Activated CD4-positive, alpha-beta T cell treated with anti-CD3 and anti-CD28 coated beads for 1 hour (primary cell): Measurements from ENCODE around the gene NPC2.
"Not testable (repeated sequence)": the region's sequence is repeated elsewhere in the genome, so short reads cannot be mapped to it uniquely, and the experiment has no call there.

Experiments
- DNase-seq: peaks from one replicate; pipeline ENCODE4 v3.0.0-alpha.2; 2020

NPC2 gene

GRCh38 chr14:74492776-74493342 is at the start of gene NPC2:
TSS of gene NPC2 (minus strand) at chr14:74493305. CDS start at chr14:74493274, 31 bp downstream.
- no peak for DNase-seq

- DNase-seq, result no peak
Observed at GRCh38 chr14:74542056-74542685, 49.1 kb upstream of the NPC2 start.

DNA sequence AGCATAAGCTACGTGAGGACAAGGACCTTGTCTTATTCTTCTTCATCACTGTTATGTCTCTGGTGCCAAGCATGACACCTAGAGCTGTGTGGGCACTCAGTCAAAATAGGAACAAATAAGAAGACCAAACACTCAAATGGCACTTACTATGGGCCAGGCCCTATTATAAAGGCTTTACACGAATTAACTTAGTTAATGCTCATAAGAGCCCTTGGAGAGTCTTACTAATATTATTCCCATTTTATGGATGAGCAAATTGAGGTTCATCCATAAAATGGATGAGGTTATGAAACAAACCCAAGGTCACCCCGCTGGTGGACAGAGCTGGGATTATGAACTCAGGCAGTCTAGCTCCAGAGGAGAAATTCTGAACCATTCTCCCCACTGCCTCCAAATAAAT is 48.1 kb upstream of the NPC2 start:
- no peak for DNase-seq

- no peak for DNase-seq
Observed at GRCh38 chr14:74539503-74539902, 46.4 kb upstream of the NPC2 start.

DNA sequence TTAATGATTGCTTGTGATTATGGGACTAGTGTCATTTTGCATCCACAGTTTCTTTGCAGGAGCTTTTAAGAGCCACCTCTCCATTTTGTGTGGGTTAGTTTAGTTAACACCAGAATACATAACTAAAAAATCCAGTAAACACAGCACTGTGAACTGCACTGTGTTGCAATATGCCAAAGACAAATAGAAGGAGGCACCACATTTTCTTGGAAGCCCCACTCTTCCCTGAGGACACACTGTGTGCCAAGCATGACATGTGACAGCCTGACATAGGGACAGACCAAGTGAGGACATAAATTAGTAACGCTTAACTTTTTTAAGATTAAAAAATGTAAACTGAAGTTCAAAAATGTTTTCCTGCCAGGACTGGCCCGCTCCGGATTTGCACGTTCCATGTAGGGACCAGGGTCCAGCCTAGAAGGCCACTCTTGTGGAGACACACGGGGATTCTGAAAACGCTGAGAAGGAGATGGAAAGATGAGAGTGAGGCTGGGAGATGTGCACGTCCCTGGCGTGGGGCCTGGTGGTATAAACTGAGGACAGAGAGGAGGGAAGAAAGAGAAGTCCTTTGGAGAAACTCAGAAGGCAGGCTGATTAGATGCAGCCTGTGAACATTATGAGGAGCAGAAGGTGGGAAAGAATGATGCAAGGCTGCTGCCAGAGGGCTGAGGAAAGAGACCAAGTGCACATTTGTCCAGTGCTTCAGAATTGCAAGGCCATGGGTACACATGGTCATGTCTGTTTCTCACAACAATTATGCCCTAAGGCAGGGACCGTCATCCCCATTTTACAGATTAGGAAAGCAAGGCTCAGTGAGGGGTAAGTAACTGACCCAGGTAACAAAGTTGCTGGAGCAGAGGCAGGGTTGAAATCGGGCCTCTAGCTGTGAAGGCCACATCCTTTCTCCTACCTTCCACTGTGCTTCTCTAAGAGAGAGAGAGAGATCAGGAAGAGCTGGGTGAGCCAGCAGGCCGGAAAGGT is 45.6 kb upstream of the NPC2 start:
- DNase-seq, result no peak

DNA sequence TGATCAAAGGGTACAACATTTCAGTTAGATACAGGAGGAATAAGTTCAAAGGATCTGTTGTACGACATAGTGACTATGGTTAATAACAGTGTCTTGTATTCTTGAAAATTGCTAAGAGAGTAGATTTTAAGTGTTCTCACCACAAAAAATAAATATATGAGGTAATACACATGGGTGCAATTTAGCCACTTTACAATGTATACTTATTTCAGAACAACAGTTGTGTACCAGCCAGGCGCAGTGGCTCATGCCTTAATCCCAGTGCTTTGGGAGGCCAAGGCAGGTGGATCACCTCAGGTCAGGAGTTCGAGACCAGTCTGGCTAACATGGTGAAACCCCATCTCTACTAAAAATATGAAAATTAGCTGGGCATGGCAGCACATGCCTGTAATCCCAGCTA is 43.2 kb upstream of the NPC2 start:
- DNase-seq, result not testable (repeated sequence)

DNA sequence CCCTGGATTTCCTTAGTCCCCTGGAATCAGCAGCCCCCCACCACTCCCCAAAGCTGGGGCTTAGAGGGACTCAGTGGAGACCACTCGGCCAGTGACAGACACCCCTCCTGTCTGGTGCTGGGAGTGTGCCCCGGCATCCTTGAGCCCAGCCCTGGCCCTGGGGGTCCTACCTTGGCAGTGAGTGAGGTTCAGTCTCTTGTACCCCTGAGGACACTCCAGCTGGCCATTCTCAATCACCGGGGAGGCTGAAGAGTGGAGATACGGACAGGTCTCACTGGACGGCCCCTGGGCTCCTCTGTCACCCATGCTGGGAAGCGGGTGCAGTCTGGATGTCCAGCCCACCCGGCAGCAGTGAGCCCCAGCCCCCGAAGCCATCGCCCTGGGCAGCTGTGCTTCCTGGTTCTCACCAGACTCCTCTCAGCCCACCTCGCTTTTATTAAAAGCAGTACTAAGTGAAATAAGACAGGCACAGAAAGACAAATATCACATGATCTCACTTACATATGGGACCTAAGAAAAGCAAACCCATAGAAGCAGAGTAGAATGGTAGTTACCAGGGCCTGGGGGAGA is 42.7 kb upstream of the NPC2 start:
- DNase-seq, result no peak

DNA sequence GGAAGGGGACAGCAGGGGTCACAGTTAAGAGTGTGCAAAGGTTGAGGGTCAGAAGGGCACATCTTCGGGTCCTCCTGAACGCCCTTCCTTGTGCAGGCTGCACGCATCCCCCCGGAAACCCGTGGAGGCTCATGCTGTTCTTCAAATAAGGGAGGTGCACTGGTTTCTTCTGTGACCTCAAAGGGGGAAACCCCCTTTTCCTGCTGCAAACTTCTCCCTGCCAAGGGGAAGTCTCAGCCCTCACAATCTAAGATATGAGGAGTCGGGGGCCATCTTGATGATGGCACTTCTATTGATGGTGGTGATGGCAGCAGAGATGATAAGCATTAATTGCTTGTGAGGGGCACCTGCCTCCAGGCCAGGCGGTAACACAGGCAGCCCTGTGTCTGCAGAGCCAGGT is 40.5 kb upstream of the NPC2 start:
- no peak for DNase-seq

GRCh38 chr14:74532246-74532645 is 39.1 kb upstream of the NPC2 start:
- DNase-seq, result no peak

- DNase-seq, result no peak
Observed at GRCh38 chr14:74531467-74531866, 38.4 kb upstream of the NPC2 start.

- no peak for DNase-seq
Observed at GRCh38 chr14:74531006-74531405, 37.9 kb upstream of the NPC2 start.

- DNase-seq, result no peak
Observed at GRCh38 chr14:74528886-74529285, 35.8 kb upstream of the NPC2 start.

DNA sequence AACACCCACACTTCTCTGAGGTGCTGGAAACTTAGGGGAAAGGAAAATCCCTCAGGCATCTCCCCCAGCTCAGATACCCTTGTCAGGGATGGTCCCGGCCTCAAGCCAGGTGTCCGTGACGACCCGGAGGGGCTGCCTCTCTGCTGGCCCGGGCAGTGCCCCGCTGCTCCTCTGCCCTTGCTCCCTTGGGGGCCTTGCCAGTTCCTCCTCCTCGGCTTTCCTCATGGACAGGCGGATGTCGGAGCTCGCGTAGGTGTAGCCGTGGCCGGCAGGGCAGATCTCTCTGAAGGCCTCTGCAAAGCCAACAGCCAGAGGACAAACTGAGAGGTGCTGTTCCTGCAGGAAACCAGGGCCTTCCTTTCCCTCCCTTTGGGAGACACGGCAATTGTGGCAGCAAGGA is 35.3 kb upstream of the NPC2 start:
- no peak for DNase-seq

DNA sequence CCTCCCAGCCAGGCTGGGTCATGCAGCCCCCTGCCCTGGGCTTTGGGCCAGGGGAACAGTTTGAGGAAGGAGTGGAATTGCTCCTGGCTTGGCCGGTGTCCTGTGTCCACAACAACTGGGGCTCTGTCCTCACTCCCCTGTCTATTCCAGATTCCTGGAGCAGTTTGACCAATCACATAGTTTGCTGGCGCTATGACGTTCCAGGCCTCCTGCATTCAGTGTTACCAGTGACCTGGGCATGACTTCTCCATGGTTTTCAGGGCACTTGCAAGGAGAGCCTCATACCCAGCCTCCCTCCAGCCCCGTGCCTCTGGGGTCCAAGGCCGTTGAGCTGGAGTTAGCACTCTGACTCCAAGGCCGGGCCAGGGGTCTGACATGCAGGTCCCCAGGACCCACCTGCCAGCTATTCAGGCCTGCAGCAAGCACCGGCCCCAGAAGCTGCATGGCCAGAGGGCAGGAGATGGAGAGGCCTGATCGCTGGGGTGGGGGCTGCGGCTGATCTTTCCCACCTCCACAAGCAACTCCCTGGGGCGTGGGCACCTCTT is 34.7 kb upstream of the NPC2 start:
- no peak for DNase-seq

- DNase-seq, result no peak
Observed at GRCh38 chr14:74526854-74527585, 33.9 kb upstream of the NPC2 start.

- no peak for DNase-seq
Observed at GRCh38 chr14:74525361-74525851, 32.3 kb upstream of the NPC2 start.

DNA sequence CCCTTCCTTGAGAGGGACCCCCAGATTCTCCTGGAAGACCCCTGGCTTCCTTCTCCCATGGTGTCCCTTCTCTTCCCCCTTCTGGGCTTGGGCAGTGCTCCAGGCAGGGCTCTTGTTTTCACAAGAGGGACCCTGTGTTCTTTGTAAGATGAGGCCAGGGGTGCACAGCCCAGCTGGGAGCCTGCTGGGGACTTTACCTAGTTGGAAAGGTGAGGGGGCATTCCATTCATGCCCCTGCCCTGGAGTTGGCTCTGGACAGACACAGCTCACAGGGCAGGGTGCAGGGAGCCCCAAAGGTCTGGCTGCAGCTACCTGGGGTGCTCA is 31.7 kb upstream of the NPC2 start:
- no peak for DNase-seq

GRCh38 chr14:74524076-74524811 is 31.1 kb upstream of the NPC2 start:
- no peak for DNase-seq

DNA sequence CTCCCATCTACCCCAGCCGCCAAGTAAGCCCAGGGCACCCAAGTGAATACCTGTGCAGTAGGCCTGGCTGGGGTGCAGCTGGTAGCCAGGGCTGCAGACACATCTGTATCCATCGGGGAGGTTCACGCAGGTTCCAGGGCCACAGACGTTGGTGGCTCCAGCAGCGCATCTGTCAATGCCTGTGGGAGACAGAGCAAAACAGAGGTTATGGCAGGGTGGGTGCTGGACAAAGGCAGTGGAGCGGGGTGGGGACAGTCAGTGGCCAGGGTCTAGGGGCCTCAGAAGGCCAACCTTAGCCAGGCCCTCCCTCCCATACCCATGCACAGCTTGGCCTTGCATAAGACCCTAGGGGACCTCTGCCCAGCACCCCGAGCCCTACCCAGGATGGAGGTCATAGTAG is 29.6 kb upstream of the NPC2 start:
- DNase-seq, result no peak

DNA sequence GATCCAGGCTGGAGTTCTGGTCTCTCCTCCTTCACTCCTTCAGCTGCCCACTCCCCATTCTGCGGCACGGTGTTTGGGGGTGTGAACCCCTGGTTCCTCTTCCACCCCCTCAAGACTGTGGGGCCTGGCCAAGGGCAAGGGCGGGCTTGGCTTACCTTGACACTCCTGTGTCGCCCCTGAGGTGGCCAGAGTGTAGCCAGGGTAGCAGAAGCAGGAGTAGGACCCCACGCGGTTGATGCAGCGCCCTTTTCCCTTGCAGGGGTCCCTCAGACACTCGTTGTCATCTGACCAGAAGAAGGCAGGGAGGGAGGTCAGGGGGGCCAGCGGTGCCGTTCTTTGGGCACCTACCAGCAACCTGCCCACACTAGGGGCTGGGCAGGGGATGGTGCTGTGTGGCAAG is 28.7 kb upstream of the NPC2 start:
- DNase-seq, result no peak

GRCh38 chr14:74519316-74520074 is 26.4 kb upstream of the NPC2 start:
- no peak for DNase-seq
